HEK293 (cell line): ENCODE results near the gene ZBTB8A.

Source experiments
- CTCF ChIP-seq: fragments of 450-650 bp; formaldehyde crosslinking; IDR thresholded peaks from 2 replicates; pipeline ENCODE4 v1.5.1; 2016; ENCODE audit warnings: missing biosample characterization, missing genetic modification characterization
- FEZF1 ChIP-seq: fragments of 450-650 bp; formaldehyde crosslinking; IDR thresholded peaks from 2 replicates; pipeline ENCODE4 v1.5.1; 2016; ENCODE audit warnings: missing biosample characterization, missing genetic modification characterization
- MYNN ChIP-seq: fragments of 450-650 bp; formaldehyde crosslinking; IDR thresholded peaks from 2 replicates; pipeline ENCODE4 v1.5.1; 2016; ENCODE audit warnings: missing biosample characterization, missing genetic modification characterization, borderline replicate concordance
- OSR2 ChIP-seq: fragments of 450-650 bp; formaldehyde crosslinking; IDR thresholded peaks from 2 replicates; pipeline ENCODE4 v1.5.1; 2016; ENCODE audit warnings: missing biosample characterization, missing genetic modification characterization
- PRDM2 ChIP-seq: fragments of 450-650 bp; formaldehyde crosslinking; IDR thresholded peaks from 2 replicates; pipeline ENCODE4 v1.5.1; 2016; ENCODE audit warnings: missing biosample characterization, missing genetic modification characterization, borderline replicate concordance
- ZNF138 ChIP-seq: fragments of 450-650 bp; formaldehyde crosslinking; IDR thresholded peaks from 2 replicates; pipeline ENCODE4 v1.5.1; 2016; ENCODE audit warnings: missing biosample characterization, missing genetic modification characterization, borderline replicate concordance
- ZNF16 ChIP-seq: fragments of 450-650 bp; formaldehyde crosslinking; IDR thresholded peaks from 2 replicates; pipeline ENCODE4 v1.5.1; 2016; ENCODE audit warnings: low read depth, missing biosample characterization, missing genetic modification characterization
- ZNF18 ChIP-seq: fragments of 450-650 bp; formaldehyde crosslinking; IDR thresholded peaks from 2 replicates; pipeline ENCODE4 v1.5.1; 2016; ENCODE audit warnings: missing biosample characterization, missing genetic modification characterization
- ZNF518A ChIP-seq: fragments of 450-650 bp; formaldehyde crosslinking; conservative IDR thresholded peaks from 2 replicates; pipeline ENCODE4 v1.5.1; 2016; ENCODE audit warnings: low read depth, missing biosample characterization, missing genetic modification characterization

GRCh38 chr1:32618673-32619221 is 79.5 kb downstream of the ZBTB8A start:
- TF ChIP-seq MYNN (tag by site-specific recombination) = no peak
- TF ChIP-seq FEZF1 (tag by site-specific recombination) = no peak
- TF ChIP-seq PRDM2 (tag by site-specific recombination) = no peak
- TF ChIP-seq ZNF518A (tag by site-specific recombination) = no peak
- no peak for TF ChIP-seq CTCF (tag by site-specific recombination)
- TF ChIP-seq ZNF18 = no peak
- no peak for TF ChIP-seq OSR2
- no peak for TF ChIP-seq ZNF16 (tag by site-specific recombination)
- TF ChIP-seq ZNF138 (tag by site-specific recombination) = no peak
